Measurements from ENCODE around the gene ADAMTSL1. TPM values are rescaled to one million over a fixed set of nuclear protein-coding genes. Genes with fewer than 3 reads are reported as not detected.

ADAMTSL1 gene
- total and polyA plus RNA-seq, 9 of the 15 experiments (the other 6 are each of a cell fraction or from before 2014, with no cell fraction given), result 0.01 TPM; not detected in 8

DNA sequence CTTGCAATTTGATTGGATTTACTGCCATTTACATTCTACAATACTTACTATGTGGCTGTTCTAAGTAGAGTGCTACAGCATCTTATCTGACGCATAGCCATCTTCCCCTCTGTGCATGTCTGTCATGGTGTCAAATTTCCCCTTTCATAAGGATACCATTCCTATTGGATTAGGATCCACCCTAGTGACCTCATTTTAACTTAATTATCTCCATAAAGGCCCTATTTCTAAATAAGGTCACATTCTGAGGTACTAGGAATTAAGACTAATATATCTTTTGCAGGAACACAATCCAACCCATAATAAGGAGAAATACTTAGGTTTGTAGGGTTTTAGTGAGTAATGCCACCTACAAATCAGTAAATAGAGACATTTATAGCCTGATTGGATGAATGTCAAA lies 268.0 kb downstream of the ADAMTSL1 start (continued):
- TF ChIP-seq, protein P1, sequence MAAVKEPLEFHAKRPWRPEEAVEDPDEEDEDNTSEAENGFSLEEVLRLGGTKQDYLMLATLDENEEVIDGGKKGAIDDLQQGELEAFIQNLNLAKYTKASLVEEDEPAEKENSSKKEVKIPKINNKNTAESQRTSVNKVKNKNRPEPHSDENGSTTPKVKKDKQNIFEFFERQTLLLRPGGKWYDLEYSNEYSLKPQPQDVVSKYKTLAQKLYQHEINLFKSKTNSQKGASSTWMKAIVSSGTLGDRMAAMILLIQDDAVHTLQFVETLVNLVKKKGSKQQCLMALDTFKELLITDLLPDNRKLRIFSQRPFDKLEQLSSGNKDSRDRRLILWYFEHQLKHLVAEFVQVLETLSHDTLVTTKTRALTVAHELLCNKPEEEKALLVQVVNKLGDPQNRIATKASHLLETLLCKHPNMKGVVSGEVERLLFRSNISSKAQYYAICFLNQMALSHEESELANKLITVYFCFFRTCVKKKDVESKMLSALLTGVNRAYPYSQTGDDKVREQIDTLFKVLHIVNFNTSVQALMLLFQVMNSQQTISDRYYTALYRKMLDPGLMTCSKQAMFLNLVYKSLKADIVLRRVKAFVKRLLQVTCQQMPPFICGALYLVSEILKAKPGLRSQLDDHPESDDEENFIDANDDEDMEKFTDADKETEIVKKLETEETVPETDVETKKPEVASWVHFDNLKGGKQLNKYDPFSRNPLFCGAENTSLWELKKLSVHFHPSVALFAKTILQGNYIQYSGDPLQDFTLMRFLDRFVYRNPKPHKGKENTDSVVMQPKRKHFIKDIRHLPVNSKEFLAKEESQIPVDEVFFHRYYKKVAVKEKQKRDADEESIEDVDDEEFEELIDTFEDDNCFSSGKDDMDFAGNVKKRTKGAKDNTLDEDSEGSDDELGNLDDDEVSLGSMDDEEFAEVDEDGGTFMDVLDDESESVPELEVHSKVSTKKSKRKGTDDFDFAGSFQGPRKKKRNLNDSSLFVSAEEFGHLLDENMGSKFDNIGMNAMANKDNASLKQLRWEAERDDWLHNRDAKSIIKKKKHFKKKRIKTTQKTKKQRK (IDR thresholded peaks at IDR 0.05; ENCODE audit: borderline replicate concordance, low read depth, low read length), result no peak
- TF ChIP-seq CXXC5 (CRISPR knock-in tag; IDR thresholded peaks at IDR 0.05) (no peak), KAT8 (IDR thresholded peaks at IDR 0.05; ENCODE audit: low read depth) (no peak), HMG20B (CRISPR knock-in tag; IDR thresholded peaks at IDR 0.05) (no peak), ZNF830 (CRISPR knock-in tag; IDR thresholded peaks at IDR 0.05) (no peak)
- TF ChIP-seq, protein P2, sequence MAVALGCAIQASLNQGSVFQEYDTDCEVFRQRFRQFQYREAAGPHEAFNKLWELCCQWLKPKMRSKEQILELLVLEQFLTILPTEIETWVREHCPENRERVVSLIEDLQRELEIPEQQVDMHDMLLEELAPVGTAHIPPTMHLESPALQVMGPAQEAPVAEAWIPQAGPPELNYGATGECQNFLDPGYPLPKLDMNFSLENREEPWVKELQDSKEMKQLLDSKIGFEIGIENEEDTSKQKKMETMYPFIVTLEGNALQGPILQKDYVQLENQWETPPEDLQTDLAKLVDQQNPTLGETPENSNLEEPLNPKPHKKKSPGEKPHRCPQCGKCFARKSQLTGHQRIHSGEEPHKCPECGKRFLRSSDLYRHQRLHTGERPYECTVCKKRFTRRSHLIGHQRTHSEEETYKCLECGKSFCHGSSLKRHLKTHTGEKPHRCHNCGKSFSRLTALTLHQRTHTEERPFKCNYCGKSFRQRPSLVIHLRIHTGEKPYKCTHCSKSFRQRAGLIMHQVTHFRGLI (CRISPR knock-in tag; IDR thresholded peaks at IDR 0.05), result no peak

DNA sequence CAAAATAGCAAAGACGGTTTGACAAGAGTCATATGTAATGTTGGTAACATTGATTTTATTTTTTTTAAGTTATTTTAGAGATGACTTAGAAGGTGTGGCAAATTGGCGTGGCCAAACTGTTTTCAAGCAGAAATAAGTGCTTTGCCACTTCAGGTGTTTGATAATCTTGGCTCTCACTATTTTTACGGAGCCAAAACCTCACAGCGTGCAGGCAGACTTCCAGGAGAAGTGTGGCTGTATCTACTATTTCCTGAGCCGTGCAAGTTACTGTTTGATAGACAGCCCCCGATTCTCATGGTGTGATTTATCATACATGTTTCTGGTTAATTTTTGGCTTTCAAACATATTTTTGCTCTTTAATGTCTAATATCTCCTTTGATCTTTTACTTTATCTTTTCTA lies 269.5 kb downstream of the ADAMTSL1 start:
- Histone ChIP-seq H3K4me1 (replicated peaks in 1 of 2; ENCODE audit: control insufficient read depth in 2 of 2, insufficient read depth in 2 of 2, low read length in 2 of 2) (no peaks in the 10 kb centered on the region), H3K79me2 (ENCODE audit: control insufficient read depth, insufficient read depth, low read length) (no peaks in the 10 kb centered on the region), H3K9me3 (replicated peaks; ENCODE audit: control insufficient read depth, insufficient read depth, low read depth, low read length) (no peaks in the 10 kb centered on the region), H3K36me3 (ENCODE audit: control insufficient read depth, insufficient read depth, low read length) (no peaks in the 10 kb centered on the region), H3K9me1 (ENCODE audit: control insufficient read depth, insufficient read depth, low read length) (no peaks in the 10 kb centered on the region), H3K4me3 (no peak overlapping the region), H2AFZ (ENCODE audit: low read depth, low read length) (no peak overlapping the region), H4K20me1 (replicated peaks; ENCODE audit: control insufficient read depth, insufficient read depth, low read length) (no peaks in the 10 kb centered on the region), H3K4me2 (ENCODE audit: insufficient read depth, low read length) (no peak overlapping the region), H3K27ac (ENCODE audit: extremely low read depth, low read depth, low read length) (no peak overlapping the region), H3K27me3 (ENCODE audit: control insufficient read depth in 2 of 2, insufficient read depth in 2 of 2, low read length in 2 of 2) (no peaks in the 10 kb centered on the region), H3K9ac (ENCODE audit: insufficient read depth in 1 of 2, low read depth in 2 of 2, low read length in 2 of 2) (no peak overlapping the region)
- in situ Hi-C loops (cut with MboI), result no loop called here
- intact Hi-C loops (cut with micrococcal nuclease), result no loop called here
- CTCF ChIA-PET (ENCODE audit: low intra/inter-chr PET ratio), result no interaction called here
- no TSS peak for BruUV-seq (replicated peaks)
- 2% methylated on average over 6 of the region's 6 CpGs for WGBS (ENCODE audit: insufficient coverage, low coverage, missing lambda C conversion rate)
- no peak for FAIRE-seq
- no peak for DNase-seq (ENCODE audit: extremely low read depth in 1 of 4, low spot score in 3 of 4)
- no peak for ATAC-seq
- POLR2A ChIA-PET, result no interaction called here
- TF ChIP-seq, protein P3, sequence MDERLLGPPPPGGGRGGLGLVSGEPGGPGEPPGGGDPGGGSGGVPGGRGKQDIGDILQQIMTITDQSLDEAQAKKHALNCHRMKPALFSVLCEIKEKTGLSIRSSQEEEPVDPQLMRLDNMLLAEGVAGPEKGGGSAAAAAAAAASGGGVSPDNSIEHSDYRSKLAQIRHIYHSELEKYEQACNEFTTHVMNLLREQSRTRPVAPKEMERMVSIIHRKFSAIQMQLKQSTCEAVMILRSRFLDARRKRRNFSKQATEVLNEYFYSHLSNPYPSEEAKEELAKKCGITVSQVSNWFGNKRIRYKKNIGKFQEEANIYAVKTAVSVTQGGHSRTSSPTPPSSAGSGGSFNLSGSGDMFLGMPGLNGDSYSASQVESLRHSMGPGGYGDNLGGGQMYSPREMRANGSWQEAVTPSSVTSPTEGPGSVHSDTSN (CRISPR knock-in tag; IDR thresholded peaks at IDR 0.05; ENCODE audit: low read depth), result no peak
- TF ChIP-seq, protein P3 (tag; conservative IDR thresholded peaks at IDR 0.05; ENCODE audit: low read depth), result no peak
- TF ChIP-seq CHCHD3 (CRISPR knock-in tag; IDR thresholded peaks at IDR 0.05) (no peak), RAD51 (IDR thresholded peaks at IDR 0.05; ENCODE audit: borderline replicate concordance, low read depth) (no peak), CEBPB (tag; IDR thresholded peaks at IDR 0.05) (no peak), ZNF696 (CRISPR knock-in tag; conservative IDR thresholded peaks at IDR 0.05) (no peak), PCBP2 (IDR thresholded peaks at IDR 0.05; ENCODE audit: low read depth, low read length, poor library complexity, severe bottlenecking) (no peak)

All from K562 (cell line).